HG02973 (cell line): ENCODE data around the gene CAMK2D.

Experiments
- ATAC-seq: cut with Tn5 transposase; IDR thresholded peaks from one replicate; pipeline ENCODE4 v1.9.1; 2021; ENCODE audit warnings: moderate library complexity; ENCODE audit not compliant: unreplicated experiment

Gene CAMK2D

GRCh38 chr4:113534711-113535110 is 226.8 kb downstream of the CAMK2D start:
- ATAC-seq: no peak

- no peak for ATAC-seq
These were observed 230.0 kb downstream of the CAMK2D start for GRCh38 chr4:113531572-113531971.

- no peak for ATAC-seq
These were observed 233.1 kb downstream of the CAMK2D start for GRCh38 chr4:113528395-113528794.

GRCh38 chr4:113525521-113525920 is 236.0 kb downstream of the CAMK2D start:
- no peak for ATAC-seq

GRCh38 chr4:113524505-113525186 is 236.9 kb downstream of the CAMK2D start:
- peak; percentile 40 for ATAC-seq

- peak; percentile 95 for ATAC-seq
These were observed 237.4 kb downstream of the CAMK2D start for GRCh38 chr4:113524096-113524495.

- ATAC-seq: no peak
These were observed 239.1 kb downstream of the CAMK2D start for GRCh38 chr4:113522433-113522832.

- no peak for ATAC-seq
These were observed 248.2 kb downstream of the CAMK2D start for GRCh38 chr4:113513382-113513781.

- ATAC-seq: no peak
These were observed 248.7 kb downstream of the CAMK2D start for GRCh38 chr4:113512880-113513279.

- no peak for ATAC-seq
These were observed 249.6 kb downstream of the CAMK2D start for GRCh38 chr4:113511944-113512343.

GRCh38 chr4:113509851-113510250 is 251.7 kb downstream of the CAMK2D start:
- ATAC-seq: no peak

- no peak for ATAC-seq
These were observed 256.5 kb downstream of the CAMK2D start for GRCh38 chr4:113505044-113505443.

- no peak for ATAC-seq
These were observed 257.1 kb downstream of the CAMK2D start for GRCh38 chr4:113504422-113504821.

- ATAC-seq: no peak
These were observed 257.8 kb downstream of the CAMK2D start for GRCh38 chr4:113503691-113504090.

- ATAC-seq: no peak
These were observed 258.6 kb downstream of the CAMK2D start for GRCh38 chr4:113502906-113503305.

GRCh38 chr4:113502476-113502875 is 259.1 kb downstream of the CAMK2D start:
- ATAC-seq: no peak

- no peak for ATAC-seq
These were observed 261.1 kb downstream of the CAMK2D start for GRCh38 chr4:113500424-113500823.

GRCh38 chr4:113499696-113500095 is 261.8 kb downstream of the CAMK2D start:
- no peak for ATAC-seq

- ATAC-seq: no peak
These were observed 262.4 kb downstream of the CAMK2D start for GRCh38 chr4:113499166-113499565.

GRCh38 chr4:113497154-113497884 is 264.2 kb downstream of the CAMK2D start:
- no peak for ATAC-seq

GRCh38 chr4:113496698-113497097 is 264.8 kb downstream of the CAMK2D start:
- ATAC-seq: no peak

- no peak for ATAC-seq
These were observed 265.7 kb downstream of the CAMK2D start for GRCh38 chr4:113495790-113496189.
